GM18517 (cell line): ENCODE data around the gene UBE2L6.

Experiments used
- ATAC-seq: cut with Tn5 transposase; IDR thresholded peaks from one replicate; pipeline ENCODE4 v1.9.1; 2021; ENCODE audit warnings: mild to moderate bottlenecking, moderate library complexity; ENCODE audit not compliant: unreplicated experiment

The UBE2L6 gene

GRCh38 chr11:57567515-57568329 is at the start of gene UBE2L6:
TSS of gene UBE2L6 (minus strand) at chr11:57567672. CDS start at chr11:57567611, 61 bp downstream.
- ATAC-seq: peak; percentile 47

- ATAC-seq: no peak
These were observed 49.1 kb upstream of the UBE2L6 start for GRCh38 chr11:57616595-57616994.

GRCh38 chr11:57615308-57615707 is 47.8 kb upstream of the UBE2L6 start:
- ATAC-seq: no peak

GRCh38 chr11:57614234-57614772 is 46.8 kb upstream of the UBE2L6 start:
- no peak for ATAC-seq

GRCh38 chr11:57610170-57610569 is 42.7 kb upstream of the UBE2L6 start:
- ATAC-seq: no peak

GRCh38 chr11:57605028-57605420 is 37.6 kb upstream of the UBE2L6 start:
- ATAC-seq: no peak

- ATAC-seq: no peak
These were observed 37.0 kb upstream of the UBE2L6 start for GRCh38 chr11:57604296-57605027.

- ATAC-seq: no peak
These were observed 33.8 kb upstream of the UBE2L6 start for GRCh38 chr11:57601297-57601696.

GRCh38 chr11:57599381-57599780 is 31.9 kb upstream of the UBE2L6 start:
- ATAC-seq: no peak

- no peak for ATAC-seq
These were observed 31.3 kb upstream of the UBE2L6 start for GRCh38 chr11:57598831-57599155.

- ATAC-seq: no peak
These were observed 30.7 kb upstream of the UBE2L6 start for GRCh38 chr11:57597916-57598830.

GRCh38 chr11:57597461-57597915 is 30.0 kb upstream of the UBE2L6 start, which contains the start of gene SERPING1:
TSS of gene SERPING1 (plus strand) at chr11:57597685. CDS start at chr11:57598271, 586 bp downstream.
- ATAC-seq: no peak

- no peak for ATAC-seq
These were observed 28.9 kb upstream of the UBE2L6 start for GRCh38 chr11:57596266-57596885.

- ATAC-seq: no peak
These were observed 20.7 kb upstream of the UBE2L6 start for GRCh38 chr11:57588046-57588710.

- no peak for ATAC-seq
These were observed 19.3 kb upstream of the UBE2L6 start for GRCh38 chr11:57586711-57587245.

- ATAC-seq: no peak
These were observed 17.8 kb upstream of the UBE2L6 start for GRCh38 chr11:57585301-57585700.

GRCh38 chr11:57584341-57584740 is 16.9 kb upstream of the UBE2L6 start:
- ATAC-seq: no peak

GRCh38 chr11:57574061-57574460 is 6.6 kb upstream of the UBE2L6 start:
- no peak for ATAC-seq

- no peak for ATAC-seq
These were observed 4.1 kb upstream of the UBE2L6 start for GRCh38 chr11:57571606-57572005.
